GM19193 (cell line): ENCODE data around the gene BCKDHA.

Experiments used
- POLR2A ChIP-seq: IDR thresholded peaks from 4 replicates; pipeline ENCODE4 v1.6.1; 2011; ENCODE audit not compliant: insufficient read depth, insufficient read length; ENCODE audit errors: extremely low read depth

The BCKDHA gene

GRCh38 chr19:41426952-41427646, 29.5 kb downstream of the BCKDHA start, which contains the start of gene B3GNT8:
Gene B3GNT8 (minus strand): TSS chr19:41427374. CDS start chr19:41426778, 596 bp downstream.
- no peak for TF ChIP-seq POLR2A

GRCh38 chr19:41427647-41428480, 30.2 kb downstream of the BCKDHA start:
- TF ChIP-seq POLR2A: no peak

GRCh38 chr19:41428481-41428859, 30.9 kb downstream of the BCKDHA start:
- no peak for TF ChIP-seq POLR2A

- TF ChIP-seq POLR2A: no peak
These were observed 33.3 kb downstream of the BCKDHA start for GRCh38 chr19:41430922-41431321.

- no peak for TF ChIP-seq POLR2A
These were observed 34.1 kb downstream of the BCKDHA start for GRCh38 chr19:41431426-41432386.

GRCh38 chr19:41433171-41433570, 35.6 kb downstream of the BCKDHA start:
- no peak for TF ChIP-seq POLR2A

GRCh38 chr19:41434450-41434849, 36.8 kb downstream of the BCKDHA start:
- no peak for TF ChIP-seq POLR2A

- no peak for TF ChIP-seq POLR2A
These were observed 38.5 kb downstream of the BCKDHA start for GRCh38 chr19:41435936-41436673.

GRCh38 chr19:41436674-41436951, 39.0 kb downstream of the BCKDHA start:
- no peak for TF ChIP-seq POLR2A

GRCh38 chr19:41437944-41438574, 40.4 kb downstream of the BCKDHA start:
- no peak for TF ChIP-seq POLR2A

GRCh38 chr19:41439441-41440222, 42.0 kb downstream of the BCKDHA start, which contains the start of gene DMAC2:
Gene DMAC2 (minus strand): TSS chr19:41439912. CDS start chr19:41439899, 13 bp downstream.
- TF ChIP-seq POLR2A: peak; percentile 88

GRCh38 chr19:41441321-41441945, 43.8 kb downstream of the BCKDHA start:
- no peak for TF ChIP-seq POLR2A
